ENCODE results near the gene MED25. TPM values are rescaled to one million over a fixed set of nuclear protein-coding genes. Genes with fewer than 3 reads are reported as not detected.

The MED25 gene
- 11.1 and 12.6 TPM in 2 replicates for total RNA-seq

GRCh38 chr19:49817964-49818648 lies at the start of gene MED25:
Gene MED25, plus strand, starts transcription at chr19:49818289. Its CDS starts 53 bp downstream, at chr19:49818342.

GRCh38 chr19:49812997-49813861 lies 4.9 kb upstream of the MED25 start, which contains the start of gene FUZ:
Gene FUZ, minus strand, starts transcription at chr19:49813292. Its CDS starts 186 bp downstream, at chr19:49813106.

GRCh38 chr19:49850487-49851342 lies 32.6 kb downstream of the MED25 start, which contains the start of gene PTOV1:
Gene PTOV1, plus strand, starts transcription at chr19:49851159.

GRCh38 chr19:49866933-49867782 lies 49.1 kb downstream of the MED25 start, which contains the start of gene PNKP:
Gene PNKP, minus strand, starts transcription at chr19:49867576. Its CDS starts 372 bp downstream, at chr19:49867204.

GRCh38 chr19:49877020-49877878 lies 59.2 kb downstream of the MED25 start, which contains the start of the genes AKT1S1 and TBC1D17:
Gene AKT1S1, minus strand, starts transcription at chr19:49877355. Its CDS starts 4,060 bp downstream, at chr19:49873295.
Gene TBC1D17, plus strand, starts transcription at chr19:49877702. Its CDS starts 22 bp downstream, at chr19:49877724.

Other genes starting within 250 kb of the MED25 start
- 83.2 and 95.1 TPM in 2 replicates for gene NOSIP, start 237.7 kb upstream of the MED25 start, total RNA-seq
- gene PRRG2, start 237.0 kb upstream of the MED25 start, total RNA-seq = 9.0 and 12.1 TPM in 2 replicates
- 1.0 and 1.6 TPM in 2 replicates for gene PRR12, start 227.1 kb upstream of the MED25 start, total RNA-seq
- 13.0 and 20.7 TPM in 2 replicates for gene RRAS, start 178.1 kb upstream of the MED25 start, total RNA-seq
- 4.3 and 4.9 TPM in 2 replicates for gene SCAF1, start 176.1 kb upstream of the MED25 start, total RNA-seq
- gene IRF3, start 152.4 kb upstream of the MED25 start, total RNA-seq = 28.6 and 36.0 TPM in 2 replicates
- gene BCL2L12, start 152.4 kb upstream of the MED25 start, total RNA-seq = 2.6 and 3.4 TPM in 2 replicates
- gene PRMT1, start 141.0 kb upstream of the MED25 start, total RNA-seq = 308 and 326 TPM in 2 replicates
- gene ADM5, start 128.7 kb upstream of the MED25 start, total RNA-seq = 0.22 and 0.52 TPM in 2 replicates
- 11.8 and 12.5 TPM in 2 replicates for gene CPT1C, start 127.2 kb upstream of the MED25 start, total RNA-seq
- gene TSKS, start 55.0 kb upstream of the MED25 start, total RNA-seq = under 0.01 TPM in 2 replicates
- gene AP2A1, start 51.3 kb upstream of the MED25 start, total RNA-seq = 41.2 and 50.7 TPM in 2 replicates
- gene FUZ, start 5.0 kb upstream of the MED25 start, total RNA-seq = 12.2 and 14.2 TPM in 2 replicates
- gene PTOV1, start 32.9 kb downstream of the MED25 start, total RNA-seq = 43.1 and 44.1 TPM in 2 replicates
- gene PNKP, start 49.3 kb downstream of the MED25 start, total RNA-seq = 30.9 and 31.3 TPM in 2 replicates
- gene AKT1S1, start 59.1 kb downstream of the MED25 start, total RNA-seq = 5.9 and 6.8 TPM in 2 replicates
- 5.2 and 7.2 TPM in 2 replicates for gene TBC1D17, start 59.4 kb downstream of the MED25 start, total RNA-seq
- gene IL4I1, start 78.6 kb downstream of the MED25 start, total RNA-seq = 0.52 and 1.6 TPM in 2 replicates
- 2.6 and 3.5 TPM in 2 replicates for gene ATF5, start 110.9 kb downstream of the MED25 start, total RNA-seq
- 16.6 and 17.8 TPM in 2 replicates for gene NUP62, start 111.2 kb downstream of the MED25 start, total RNA-seq
- not detected in 2 replicates for gene SIGLEC11, start 142.9 kb downstream of the MED25 start, total RNA-seq
- gene VRK3, start 207.1 kb downstream of the MED25 start, total RNA-seq = 15.3 and 16.3 TPM in 2 replicates
- 3.4 and 6.5 TPM in 2 replicates for gene ZNF473, start 207.7 kb downstream of the MED25 start, total RNA-seq

Measured in dermis lymphatic vessel endothelial cell (primary cell).